Body of pancreas (tissue), 4 donors: Measurements from ENCODE around the gene PRAF2. TPM values are rescaled to one million over a fixed set of nuclear protein-coding genes. Genes with fewer than 3 reads are reported as not detected.

Experiments used
- ATAC-seq: fragments of 150-250 bp; one replicate; pipeline ENCODE4 v1.9.1; 2016
- DNase-seq, 4 donors: peaks; one replicate each; pipeline ENCODE4 v3.0.0-alpha.2; 2019
- H3K27ac ChIP-seq, 4 donors: fragments of 200-600 bp; sonication (generic); 1 replicate in 3 of 4; 2 replicates in 1 of 4; pipeline versions ENCODE4 v1.5.1 to v1.6.1; 2016 to 2019; ENCODE audit warnings: mild to moderate bottlenecking in 1 of 4, mixed read lengths in 1 of 4, moderate library complexity in 1 of 4
- H3K27me3 ChIP-seq, 2 donors: fragments of 200-600 bp; sonication (generic); one replicate each; pipeline ENCODE4 v1.6.0; 2016; ENCODE audit warnings: mild to moderate bottlenecking in 1 of 2
- H3K36me3 ChIP-seq, 2 donors: fragments of 200-600 bp; sonication (generic); replicated peaks in 1 of 2; 2 replicates each; pipeline ENCODE4 v1.5.1; 2016; ENCODE audit warnings: low read depth in 2 of 2; ENCODE audit not compliant: insufficient read depth in 1 of 2
- H3K4me1 ChIP-seq: fragments of 200-600 bp; sonication (generic); one replicate; pipeline ENCODE4 v1.6.0; 2016
- H3K4me3 ChIP-seq, 2 donors: fragments of 200-600 bp; sonication (generic); 1 replicate in 1 of 2; 2 replicates in 1 of 2; pipeline ENCODE4 v1.5.1; 2016 to 2019
- H3K9me3 ChIP-seq, 3 donors: fragments of 200-600 bp; sonication (generic); 1 replicate in 2 of 3; 2 replicates in 1 of 3; pipeline ENCODE4 v1.5.1; 2016
- CTCF ChIP-seq, 7 experiments: fragments of 450-650 bp in 4 of 7; fragments of 200-600 bp in 3 of 7; sonication (generic) in 3 of 7; IDR thresholded peaks; one replicate each; pipeline ENCODE4 v1.5.1; 2016 to 2019; ENCODE audit warnings: antibody characterized with exemption in 7 of 7
- POLR2A ChIP-seq, 3 donors: fragments of 450-650 bp; IDR thresholded peaks; one replicate each; pipeline ENCODE4 v1.6.1; 2016; ENCODE audit warnings: antibody characterized with exemption in 3 of 3, mild to moderate bottlenecking in 2 of 3
- WGBS, 2 donors: methylation state at CpG; one replicate each; pipeline ENCODE4 v1.1.5; 2017; 5-methylcytosine and 5-hydroxymethylcytosine counted together
- intact Hi-C: fragments of 100-400 bp; cut with DNase I; formaldehyde crosslinking; loops from one replicate; pipeline ENCODE4 v1.15.1; 2023
- total RNA-seq, 2 donors: library from RNA; depleted of rRNA; stranded (reverse); fragments of >200 nt; gene quantifications; one replicate each; pipeline ENCODE4 v1.1.0, GENCODE V29; 2016

PRAF2 gene
- total RNA-seq, 2 donors from 2014 or later, result 5.4 to 10.9 TPM

DNA sequence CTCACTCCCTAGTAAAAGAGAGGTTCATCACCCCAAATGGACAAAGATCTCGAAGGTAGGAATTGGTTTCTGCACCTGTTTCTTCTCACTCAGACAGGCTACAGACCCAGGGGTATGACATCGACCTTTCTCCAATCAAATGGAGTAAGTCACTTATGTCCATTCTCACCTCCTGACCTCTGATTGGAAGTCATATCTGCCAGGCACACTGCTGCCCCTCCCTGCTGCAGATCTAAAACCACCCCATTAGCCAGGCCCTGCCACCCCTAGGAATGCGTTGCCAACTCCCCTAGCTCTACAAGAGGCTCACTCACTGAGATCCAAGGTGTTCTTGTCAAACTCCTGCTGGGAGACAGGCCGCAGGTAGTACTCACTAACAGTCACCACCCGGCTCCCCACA, 42.9 kb upstream of the PRAF2 start:
- TF ChIP-seq POLR2A (IDR thresholded peaks at IDR 0.05) (no peak), CTCF (IDR thresholded peaks at IDR 0.05) (no peak)
- WGBS, 2 donors, result 88 to 89% methylated on average over 5 of the region's 5 CpGs
- Histone ChIP-seq H3K27me3 (no peaks in the 10 kb centered on the region), H3K9me3 (no peaks in the 10 kb centered on the region), H3K4me1 (no peaks in the 10 kb centered on the region), H3K36me3 (peaks cover 0 to 2% of the 10 kb centered on the region in 2 donors), H3K4me3 (no peak overlapping the region), H3K27ac (no peak overlapping the region)
- no peak for ATAC-seq
- DNase-seq, result no peak
- intact Hi-C loops, result no loop called here

GRCh38 chrX:49116076-49116475, 42.3 kb upstream of the PRAF2 start:
- Histone ChIP-seq H3K4me1 (no peaks in the 10 kb centered on the region), H3K36me3 (peaks cover 0 to 2% of the 10 kb centered on the region in 2 donors), H3K4me3 (no peak overlapping the region), H3K27ac (no peak overlapping the region), H3K9me3 (no peaks in the 10 kb centered on the region), H3K27me3 (no peaks in the 10 kb centered on the region)
- no peak for DNase-seq
- 90% methylated on average over 8 of the region's 8 CpGs; no CpG with 5 or more reads in 1 of the 2 donors for WGBS, 2 donors
- no peak for ATAC-seq
- TF ChIP-seq CTCF (IDR thresholded peaks at IDR 0.05) (no peak), POLR2A (IDR thresholded peaks at IDR 0.05) (no peak)
- intact Hi-C loops, result no loop called here

DNA sequence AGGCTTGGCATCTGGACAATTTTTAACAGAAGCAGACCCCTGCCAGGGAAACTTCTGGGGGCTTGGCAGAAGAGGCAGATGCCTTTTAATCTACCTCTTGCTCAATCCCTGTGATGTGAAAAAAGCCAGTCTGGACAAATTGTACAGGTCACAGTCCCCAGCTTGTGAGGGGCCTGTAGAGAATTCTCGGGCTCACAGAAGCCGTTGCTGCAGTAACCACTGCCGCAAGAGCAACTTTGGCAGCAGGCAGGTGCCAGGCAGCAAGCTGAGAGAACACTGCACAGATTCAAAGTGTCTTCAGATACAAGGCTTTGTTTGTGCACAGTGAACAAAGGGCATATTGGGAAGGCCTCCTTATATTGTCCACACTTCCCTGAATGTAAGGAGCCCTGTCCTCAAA, 38.0 kb upstream of the PRAF2 start:
- TF ChIP-seq CTCF (IDR thresholded peaks at IDR 0.05), result no peak
- no peak for TF ChIP-seq POLR2A (IDR thresholded peaks at IDR 0.05)
- Histone ChIP-seq H3K4me1 (no peaks in the 10 kb centered on the region), H3K36me3 (peaks cover 0 to 2% of the 10 kb centered on the region in 2 donors), H3K27ac (no peak overlapping the region), H3K27me3 (no peaks in the 10 kb centered on the region), H3K9me3 (no peaks in the 10 kb centered on the region), H3K4me3 (no peak overlapping the region)
- intact Hi-C loops, result no loop called here
- no peak for DNase-seq
- WGBS, 2 donors, result 60% methylated on average over 1 of the region's 3 CpGs; no CpG with 5 or more reads in 1 of the 2 donors
- ATAC-seq, result no peak

DNA sequence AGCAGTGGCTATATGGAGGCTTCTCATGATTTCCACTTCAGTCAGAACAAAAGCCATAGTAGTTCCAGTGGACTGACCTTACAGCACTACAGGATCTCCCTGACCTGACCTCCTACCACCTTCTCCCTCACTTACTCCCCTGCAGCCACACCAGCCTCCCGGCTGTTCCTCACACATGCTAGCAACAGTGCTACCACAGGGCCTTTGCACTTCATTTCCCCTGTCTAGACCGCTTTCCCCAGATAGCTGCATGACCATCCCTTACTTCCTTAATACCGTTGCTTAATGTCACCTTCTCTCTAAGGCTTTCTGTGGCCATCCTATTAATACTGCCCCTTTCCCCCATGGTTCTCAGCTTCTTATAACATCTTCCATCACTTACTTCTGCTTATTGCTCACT, 36.6 kb upstream of the PRAF2 start:
- peaks cover 0 to 2% of the 10 kb centered on the region in 2 donors for H3K36me3 ChIP-seq

More for the DNA sequence above, 36.6 kb upstream of the PRAF2 start:
- intact Hi-C loops, result no loop called here
- TF ChIP-seq CTCF (IDR thresholded peaks at IDR 0.05) (no peak), POLR2A (IDR thresholded peaks at IDR 0.05) (no peak)
- Histone ChIP-seq H3K9me3 (no peaks in the 10 kb centered on the region), H3K4me3 (no peak overlapping the region), H3K27me3 (no peaks in the 10 kb centered on the region), H3K4me1 (no peaks in the 10 kb centered on the region), H3K27ac (no peak overlapping the region)
- WGBS, 2 donors, result 88 to 100% methylated on average over 3 of the region's 3 CpGs
- ATAC-seq (no peak), DNase-seq (no peak)
